HG02623 (cell line): ENCODE results near the gene TRPV2.
"Not testable (repeated sequence)": the region's sequence is repeated elsewhere in the genome, so short reads cannot be mapped to it uniquely, and the experiment has no call there.

Experiments used
- ATAC-seq: cut with Tn5 transposase; IDR thresholded peaks from one replicate; pipeline ENCODE4 v1.9.1; 2021; ENCODE audit warnings: moderate library complexity; ENCODE audit not compliant: unreplicated experiment

Gene TRPV2, protein sequence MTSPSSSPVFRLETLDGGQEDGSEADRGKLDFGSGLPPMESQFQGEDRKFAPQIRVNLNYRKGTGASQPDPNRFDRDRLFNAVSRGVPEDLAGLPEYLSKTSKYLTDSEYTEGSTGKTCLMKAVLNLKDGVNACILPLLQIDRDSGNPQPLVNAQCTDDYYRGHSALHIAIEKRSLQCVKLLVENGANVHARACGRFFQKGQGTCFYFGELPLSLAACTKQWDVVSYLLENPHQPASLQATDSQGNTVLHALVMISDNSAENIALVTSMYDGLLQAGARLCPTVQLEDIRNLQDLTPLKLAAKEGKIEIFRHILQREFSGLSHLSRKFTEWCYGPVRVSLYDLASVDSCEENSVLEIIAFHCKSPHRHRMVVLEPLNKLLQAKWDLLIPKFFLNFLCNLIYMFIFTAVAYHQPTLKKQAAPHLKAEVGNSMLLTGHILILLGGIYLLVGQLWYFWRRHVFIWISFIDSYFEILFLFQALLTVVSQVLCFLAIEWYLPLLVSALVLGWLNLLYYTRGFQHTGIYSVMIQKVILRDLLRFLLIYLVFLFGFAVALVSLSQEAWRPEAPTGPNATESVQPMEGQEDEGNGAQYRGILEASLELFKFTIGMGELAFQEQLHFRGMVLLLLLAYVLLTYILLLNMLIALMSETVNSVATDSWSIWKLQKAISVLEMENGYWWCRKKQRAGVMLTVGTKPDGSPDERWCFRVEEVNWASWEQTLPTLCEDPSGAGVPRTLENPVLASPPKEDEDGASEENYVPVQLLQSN

DNA sequence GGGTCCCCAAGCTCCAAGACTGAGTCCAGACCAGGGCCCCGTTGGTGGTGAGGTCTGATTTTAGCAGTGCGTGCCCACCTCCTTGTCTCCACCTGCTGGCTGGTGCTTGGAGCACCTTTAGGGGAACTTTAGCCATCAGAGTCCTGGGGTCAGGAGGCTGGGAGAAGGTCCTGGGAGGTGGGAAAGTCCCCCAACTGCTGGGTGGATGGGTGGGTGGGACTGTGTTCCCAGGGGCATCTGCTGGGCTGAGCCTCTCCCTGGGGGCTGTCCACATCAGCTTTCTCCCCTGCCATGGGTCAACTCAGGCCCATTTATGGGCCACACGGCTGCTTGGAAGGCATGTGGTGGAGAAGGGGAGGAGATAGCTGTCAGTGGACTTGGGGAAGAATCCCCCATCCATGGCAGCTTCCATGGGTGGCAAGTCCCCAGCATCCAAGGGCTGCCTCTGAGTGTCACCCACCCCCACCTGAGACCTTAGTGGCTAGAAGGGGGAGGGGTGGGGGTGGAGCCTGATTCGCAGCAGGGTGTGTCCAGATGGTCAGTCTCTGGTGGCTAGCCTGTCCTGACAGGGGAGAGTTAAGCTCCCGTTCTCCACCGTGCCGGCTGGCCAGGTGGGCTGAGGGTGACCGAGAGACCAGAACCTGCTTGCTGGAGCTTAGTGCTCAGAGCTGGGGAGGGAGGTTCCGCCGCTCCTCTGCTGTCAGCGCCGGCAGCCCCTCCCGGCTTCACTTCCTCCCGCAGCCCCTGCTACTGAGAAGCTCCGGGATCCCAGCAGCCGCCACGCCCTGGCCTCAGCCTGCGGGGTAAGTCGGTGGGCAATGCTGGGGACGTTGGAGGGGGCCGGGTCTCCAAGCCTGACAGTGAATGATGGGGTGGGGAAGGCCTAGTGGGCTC is at the start of gene TRPV2:
TRPV2 (plus strand) TSS at position 541 of the 894 bp plus-strand sequence. CDS start 2,098 bp downstream, outside the sequence.
- ATAC-seq = no peak

DNA sequence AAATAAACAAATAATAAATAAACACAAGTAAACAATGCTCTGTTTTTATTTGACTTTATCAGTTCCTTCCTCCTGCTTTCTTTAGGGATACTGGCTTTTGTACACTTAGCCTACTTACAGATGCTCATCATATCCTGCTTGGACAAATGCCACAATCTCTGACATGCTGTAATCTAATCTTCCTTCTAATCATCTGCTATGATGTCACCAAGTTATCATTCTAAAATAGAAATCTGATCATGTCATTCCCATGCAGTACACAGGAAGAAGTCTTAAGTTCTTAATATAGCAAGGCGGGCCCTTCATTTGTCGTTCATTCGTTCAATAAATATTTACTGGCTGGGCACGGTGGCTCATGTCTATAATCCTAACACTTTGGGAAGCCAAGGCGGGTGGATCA is 43.6 kb upstream of the TRPV2 start:
- no peak for ATAC-seq

DNA sequence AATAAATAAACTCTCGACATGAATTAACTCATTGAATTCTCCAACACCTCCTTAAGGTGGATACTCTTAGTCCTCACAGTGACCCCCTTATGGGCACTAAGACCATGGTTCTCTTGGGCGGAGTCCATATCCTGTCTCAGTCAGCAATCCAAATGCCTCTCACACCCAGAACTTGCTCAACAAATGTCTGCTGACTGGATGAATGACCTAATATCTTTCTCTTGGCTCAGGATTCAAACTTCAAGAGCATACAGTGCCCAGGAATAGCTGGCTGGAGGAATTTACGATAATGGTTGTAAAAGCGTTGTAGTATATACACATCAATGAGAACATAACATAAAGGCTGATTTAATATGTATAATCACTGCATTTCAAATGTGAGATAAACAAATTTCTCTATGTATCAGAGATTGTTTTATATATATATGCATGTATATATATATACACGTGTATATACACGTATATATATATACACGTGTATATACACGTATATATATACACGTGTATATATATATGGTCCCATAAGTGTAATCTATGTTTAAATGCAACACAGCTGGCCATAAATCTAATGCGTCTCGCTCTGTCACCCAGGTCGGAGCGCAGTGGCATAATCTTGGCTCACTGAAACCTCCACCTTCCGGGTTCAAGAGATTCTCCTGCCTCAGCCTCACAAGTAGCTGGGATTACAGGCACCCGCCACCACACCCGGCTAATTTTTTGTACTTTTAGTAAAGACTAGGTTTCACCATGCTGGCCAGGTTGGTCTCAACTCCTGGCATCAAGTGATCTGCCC is 41.0 kb upstream of the TRPV2 start:
- ATAC-seq = no peak

DNA sequence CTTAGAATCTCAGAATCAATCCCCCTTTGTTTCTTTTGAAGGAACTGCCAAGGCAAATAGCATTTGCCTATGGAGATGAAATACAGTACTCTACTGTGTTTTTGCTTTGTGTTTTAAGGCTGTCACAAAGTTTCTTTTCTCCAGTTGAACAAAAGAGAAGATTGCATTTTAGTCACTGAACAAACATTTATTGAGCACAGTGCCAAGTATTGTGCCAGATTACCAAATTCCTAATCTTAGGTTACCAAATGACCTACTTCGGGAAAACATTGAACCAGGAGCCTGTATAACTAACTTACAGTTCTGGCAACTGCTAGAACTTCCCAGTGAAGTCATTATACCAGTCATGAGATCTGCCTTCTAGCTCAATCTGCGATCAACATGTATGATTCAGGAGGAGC is 37.4 kb upstream of the TRPV2 start:
- no peak for ATAC-seq

DNA sequence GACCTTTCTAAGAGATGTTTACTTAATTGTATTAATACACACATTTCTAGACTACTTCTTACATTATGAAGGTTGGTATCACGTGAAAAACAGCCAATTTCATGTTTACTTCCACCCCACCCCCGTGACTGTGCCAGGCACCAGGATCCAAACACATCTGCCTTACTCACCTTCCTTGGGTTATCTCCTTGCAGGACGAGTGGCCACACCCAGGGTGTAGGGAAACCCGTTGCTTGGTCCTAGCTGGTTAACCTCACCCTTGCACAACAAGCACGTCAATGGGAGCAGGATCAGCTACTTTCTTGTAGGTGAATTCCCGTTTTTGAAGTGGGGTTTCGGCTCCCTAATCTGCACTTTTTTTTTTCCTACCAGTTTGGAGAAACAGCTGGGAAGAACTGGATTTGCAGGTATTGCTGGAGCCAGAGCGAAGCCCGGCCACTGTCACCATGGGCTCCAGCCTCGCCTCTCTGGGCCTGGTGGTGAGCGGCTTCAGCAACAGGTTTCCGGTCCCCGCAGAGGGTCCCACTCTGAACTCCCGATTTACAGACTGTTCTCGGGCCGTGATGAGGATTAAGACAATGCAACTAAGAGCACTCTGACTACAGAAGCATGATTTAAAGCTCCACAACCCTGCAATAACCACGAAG is 36.6 kb upstream of the TRPV2 start:
- no peak for ATAC-seq

DNA sequence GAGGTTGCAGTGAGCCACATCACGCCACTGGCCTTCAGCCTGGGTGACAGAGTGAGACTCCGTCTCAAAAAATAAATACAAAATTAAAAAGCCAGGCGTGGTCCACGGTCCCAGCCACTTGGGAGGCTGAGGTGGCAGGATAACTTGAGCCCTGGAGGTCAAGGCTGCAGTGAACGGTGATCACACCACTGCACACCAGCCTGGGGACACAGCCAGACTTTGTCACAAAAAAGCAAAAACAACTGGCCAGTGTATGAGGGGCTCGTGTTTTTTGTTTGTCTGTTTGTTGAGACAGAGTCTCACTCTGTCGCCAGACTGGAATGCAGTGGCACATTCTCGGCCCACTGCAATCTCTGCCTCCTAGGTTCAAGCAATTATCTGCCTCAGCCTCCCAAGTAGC is 35.7 kb upstream of the TRPV2 start:
- ATAC-seq = no peak

DNA sequence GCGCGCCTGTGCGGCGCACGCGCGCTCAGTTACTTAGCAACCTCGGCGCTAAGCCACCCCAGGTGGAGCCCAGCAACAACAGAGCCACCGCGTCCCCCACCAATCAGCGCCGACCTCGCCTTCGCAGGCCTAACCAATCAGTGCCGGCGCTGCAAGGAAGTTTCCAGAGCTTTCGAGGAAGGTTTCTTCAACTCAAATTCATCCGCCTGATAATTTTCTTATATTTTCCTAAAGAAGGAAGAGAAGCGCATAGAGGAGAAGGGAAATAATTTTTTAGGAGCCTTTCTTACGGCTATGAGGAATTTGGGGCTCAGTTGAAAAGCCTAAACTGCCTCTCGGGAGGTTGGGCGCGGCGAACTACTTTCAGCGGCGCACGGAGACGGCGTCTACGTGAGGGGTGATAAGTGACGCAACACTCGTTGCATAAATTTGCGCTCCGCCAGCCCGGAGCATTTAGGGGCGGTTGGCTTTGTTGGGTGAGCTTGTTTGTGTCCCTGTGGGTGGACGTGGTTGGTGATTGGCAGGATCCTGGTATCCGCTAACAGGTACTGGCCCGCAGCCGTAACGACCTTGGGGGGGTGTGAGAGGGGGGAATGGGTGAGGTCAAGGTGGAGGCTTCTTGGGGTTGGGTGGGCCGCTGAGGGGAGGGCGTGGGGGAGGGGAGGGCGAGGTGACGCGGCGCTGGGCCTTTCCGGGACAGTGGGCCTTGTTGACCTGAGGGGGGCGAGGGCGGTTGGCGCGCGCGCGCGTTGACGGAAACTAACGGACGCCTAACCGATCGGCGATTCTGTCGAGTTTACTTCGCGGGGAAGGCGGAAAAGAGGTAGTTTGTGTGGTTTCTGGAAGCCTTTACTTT is 34.5 kb upstream of the TRPV2 start, which contains the start of gene UBB:
UBB (plus strand) TSS at position 452 of the 856 bp plus-strand sequence. CDS start 817 bp downstream, outside the sequence.
- peak; percentile 90 for ATAC-seq

DNA sequence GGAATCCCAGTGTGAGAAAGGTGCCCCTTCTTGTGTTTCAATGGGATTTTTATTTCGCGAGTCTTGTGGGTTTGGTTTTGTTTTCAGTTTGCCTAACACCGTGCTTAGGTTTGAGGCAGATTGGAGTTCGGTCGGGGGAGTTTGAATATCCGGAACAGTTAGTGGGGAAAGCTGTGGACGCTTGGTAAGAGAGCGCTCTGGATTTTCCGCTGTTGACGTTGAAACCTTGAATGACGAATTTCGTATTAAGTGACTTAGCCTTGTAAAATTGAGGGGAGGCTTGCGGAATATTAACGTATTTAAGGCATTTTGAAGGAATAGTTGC is 33.9 kb upstream of the TRPV2 start:
- no peak for ATAC-seq

DNA sequence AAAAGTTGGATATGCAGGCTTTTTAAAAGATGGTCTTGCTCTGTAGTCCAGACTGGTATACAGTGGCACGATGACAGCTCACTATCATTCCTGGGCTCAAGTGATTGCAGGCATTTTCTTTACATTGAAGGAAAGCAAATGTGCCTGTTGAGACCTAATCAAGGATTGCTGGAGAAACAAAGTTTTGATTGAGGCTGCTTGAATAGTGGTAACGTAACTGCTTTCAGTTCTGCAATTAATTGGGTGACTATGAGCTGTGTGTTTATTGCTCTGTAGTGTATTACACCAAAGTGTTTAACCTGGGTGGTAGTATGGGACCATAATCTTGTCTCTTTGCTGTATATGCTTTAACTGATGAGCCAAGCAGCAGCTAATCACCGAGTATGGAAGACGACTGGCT is 32.2 kb upstream of the TRPV2 start:
- ATAC-seq = no peak

DNA sequence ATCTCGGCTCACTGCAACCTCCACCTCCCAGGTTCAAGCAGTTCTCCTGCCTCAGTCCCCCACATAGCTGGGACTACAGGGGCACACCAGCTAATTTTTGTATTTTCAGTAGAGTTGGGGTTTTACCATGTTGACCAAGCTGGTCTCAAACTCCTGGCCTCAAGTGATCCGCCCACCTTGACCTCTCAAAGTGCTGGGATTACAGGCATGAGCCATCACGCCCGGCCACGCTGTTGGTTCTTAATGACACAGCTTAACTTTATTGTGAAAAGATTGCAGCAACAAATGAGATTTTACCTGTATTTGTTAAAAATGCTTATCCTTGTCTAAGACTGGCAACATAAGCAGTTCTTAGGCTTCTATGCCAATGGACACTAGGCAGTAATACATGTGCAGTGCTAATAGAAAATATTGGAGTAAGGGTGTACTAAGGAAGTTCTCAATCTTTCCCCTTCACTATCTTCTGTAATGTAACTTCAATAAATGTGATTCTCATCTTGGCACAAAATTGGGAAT is 31.5 kb upstream of the TRPV2 start:
- no peak for ATAC-seq

DNA sequence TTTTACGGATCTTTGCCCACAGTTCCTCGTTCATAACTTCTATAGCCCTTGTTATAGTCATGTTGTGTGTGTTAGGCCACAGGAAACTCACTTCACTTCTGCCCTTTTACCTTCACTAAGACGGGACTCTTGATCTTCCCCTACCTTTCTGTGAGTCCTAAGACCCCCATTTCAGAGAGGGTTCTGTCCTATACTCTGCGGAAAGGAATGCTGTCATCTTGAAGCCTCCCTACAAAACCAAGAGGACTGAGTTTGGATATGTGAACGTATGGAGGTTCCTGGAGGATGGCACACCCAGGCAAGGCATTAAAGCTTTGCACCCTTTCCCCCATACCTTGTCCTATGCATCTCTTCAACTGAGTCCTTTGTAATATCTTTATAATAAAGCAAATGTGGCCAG is 30.8 kb upstream of the TRPV2 start:
- no peak for ATAC-seq

DNA sequence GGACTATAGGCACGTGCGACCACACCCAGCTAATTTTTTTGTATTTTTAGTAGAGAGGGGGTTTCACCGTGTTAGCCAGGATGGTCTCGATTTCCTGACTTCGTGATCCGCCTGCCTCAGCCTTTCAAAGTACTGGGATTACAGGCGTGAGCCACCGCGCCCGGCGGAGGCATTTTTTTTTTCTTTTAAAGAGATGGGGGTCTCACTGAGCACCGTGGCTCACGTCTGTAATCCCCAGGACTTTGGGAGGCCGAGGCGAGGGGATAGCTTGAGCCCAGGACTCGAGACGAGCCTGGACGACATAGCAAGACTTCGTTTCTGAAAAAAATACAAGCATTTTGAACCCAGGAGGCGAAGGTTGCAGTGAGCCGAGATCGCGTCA is 29.3 kb upstream of the TRPV2 start:
- ATAC-seq = not testable (repeated sequence)

DNA sequence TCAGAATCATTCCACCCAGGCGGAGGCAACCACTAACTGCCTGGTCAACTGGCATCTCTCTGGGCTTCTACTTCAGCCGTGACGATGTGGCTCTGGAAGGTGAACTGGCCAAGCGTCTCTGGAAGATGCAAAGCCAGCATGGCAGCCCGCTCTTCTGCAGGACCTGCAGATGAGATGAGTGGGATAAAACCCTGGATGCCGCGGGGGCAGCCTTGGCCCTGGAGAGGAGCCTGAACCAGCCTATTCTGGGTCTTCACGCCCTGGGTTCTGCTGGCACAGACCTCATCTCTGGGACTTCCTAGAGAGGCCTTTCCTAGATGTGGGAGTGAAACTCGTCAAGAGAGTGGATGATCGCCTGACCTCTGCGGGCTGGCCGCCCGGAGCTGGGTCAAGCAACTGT is 23.9 kb upstream of the TRPV2 start:
- no peak for ATAC-seq

DNA sequence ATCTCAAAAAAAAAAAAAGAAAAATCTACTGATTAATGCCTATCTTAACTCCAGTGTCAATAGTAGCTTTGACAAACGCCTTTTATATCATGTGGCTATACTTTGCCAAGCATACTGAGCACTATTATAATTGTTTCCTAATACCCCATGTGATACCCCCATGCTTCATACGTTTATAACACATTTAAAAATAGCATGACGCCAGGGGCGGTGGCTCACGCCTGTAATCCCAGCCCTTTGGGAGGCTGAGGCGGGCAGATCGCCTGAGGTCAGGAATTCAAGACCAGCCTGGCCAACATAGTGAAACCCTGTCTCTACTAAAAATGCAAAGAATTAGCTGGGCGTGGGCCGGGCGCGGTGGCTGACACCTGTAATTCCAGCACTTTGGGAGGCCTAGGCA is 22.9 kb upstream of the TRPV2 start:
- not testable (repeated sequence) for ATAC-seq

DNA sequence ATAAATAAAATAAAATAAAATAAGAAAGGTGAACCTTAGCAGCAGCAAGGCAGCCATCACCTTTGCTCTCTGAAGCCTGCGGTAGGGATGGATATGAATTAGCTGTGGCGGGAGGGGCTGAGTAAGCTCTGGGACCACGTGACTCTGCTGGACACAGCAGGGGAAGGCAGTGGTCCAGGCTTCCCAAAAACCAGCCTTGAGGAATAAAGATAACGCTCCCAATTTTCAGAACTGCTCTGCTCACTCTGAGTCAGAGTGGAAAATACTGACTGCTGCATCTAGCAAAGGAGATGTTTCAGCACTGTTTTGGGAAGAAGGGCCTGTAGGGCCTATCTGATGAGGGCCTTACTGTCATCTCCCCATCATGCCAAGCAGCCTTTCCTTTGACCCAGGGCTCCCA is 19.5 kb upstream of the TRPV2 start:
- not testable (repeated sequence) for ATAC-seq

DNA sequence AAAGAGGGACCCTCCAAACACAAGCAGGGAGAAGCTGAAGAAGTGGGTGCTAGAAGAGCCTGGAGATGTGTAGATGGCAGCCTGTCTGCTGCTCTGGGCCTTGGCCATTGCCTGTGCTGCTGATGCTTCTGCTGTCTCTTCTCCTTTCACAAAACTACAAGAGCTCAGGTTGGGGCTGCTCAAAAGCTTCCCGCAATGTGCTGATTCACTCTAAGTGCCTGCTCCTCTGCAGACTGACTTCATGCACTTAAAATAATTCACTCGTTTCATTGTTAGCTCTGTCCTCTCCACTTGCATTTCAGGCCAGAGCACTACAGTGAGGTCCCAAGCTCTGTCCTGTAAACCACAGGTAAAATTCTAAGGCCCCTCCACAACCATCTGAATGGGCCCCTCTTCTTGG is 18.7 kb upstream of the TRPV2 start:
- ATAC-seq = not testable (repeated sequence)

DNA sequence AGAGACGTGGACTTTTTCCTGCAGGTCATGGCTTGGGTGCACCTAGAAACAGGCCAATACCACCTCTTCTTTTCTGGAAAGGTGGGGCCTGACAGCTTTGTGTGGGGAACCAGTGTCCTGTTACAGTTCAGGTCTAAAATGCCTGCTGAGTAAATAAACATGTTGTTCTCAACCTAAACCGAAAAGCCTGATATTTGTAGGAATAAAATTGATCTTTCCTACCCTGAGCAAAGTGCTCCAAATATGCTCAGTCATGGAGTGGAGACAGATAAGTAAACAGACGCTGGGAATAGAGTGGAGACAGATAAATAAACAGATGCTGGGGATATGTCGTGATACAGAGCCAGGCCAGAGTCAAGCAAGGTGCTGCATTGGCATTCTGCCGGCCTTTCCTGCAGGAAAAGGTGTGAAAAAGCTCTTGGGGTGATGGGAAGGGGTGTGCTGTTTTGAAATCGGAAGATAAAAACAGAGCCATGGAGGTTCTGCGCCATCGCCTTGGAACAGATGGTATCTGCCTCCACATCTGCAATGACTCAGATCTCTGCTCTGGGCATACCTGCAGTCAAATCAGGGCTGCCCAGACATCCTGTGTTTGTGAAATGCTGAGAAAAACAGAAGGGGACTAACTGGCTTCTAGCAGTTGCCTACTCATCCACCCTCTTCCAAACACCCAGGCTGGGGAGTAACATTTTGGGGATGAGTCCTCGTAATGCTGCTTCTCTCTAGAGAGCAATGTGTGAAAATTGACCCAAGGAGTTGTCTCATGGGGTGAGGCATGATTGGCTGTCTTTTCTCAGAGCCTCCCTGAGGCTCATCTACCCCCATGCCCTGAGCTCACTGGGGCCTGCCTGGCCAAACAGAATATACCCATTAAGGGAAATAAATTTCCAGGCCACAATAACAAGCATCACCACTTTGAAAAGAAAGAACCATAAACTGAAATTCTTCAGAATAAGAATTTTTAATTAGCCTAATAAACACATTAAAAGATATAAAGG is 16.8 kb upstream of the TRPV2 start:
- ATAC-seq = peak; percentile 70

DNA sequence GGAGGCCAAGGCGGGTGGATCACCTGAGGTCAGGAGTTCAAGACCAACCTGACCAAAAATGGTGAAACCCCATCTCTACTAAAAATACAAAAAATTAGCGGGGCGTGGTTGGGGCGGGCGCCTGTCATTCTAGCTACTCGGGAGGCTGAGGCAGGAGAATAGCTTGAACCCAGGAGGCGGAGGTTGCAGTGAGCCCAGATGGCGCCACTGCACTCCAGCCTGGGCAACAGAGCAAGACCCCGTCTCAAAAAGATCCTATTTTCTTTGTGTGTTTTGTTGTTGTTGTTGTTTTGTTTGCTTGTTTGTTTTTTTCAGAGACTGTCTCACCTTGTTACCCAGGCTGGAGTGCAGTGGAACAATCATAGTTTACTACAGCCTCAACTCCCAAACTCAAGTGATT is 11.5 kb upstream of the TRPV2 start:
- ATAC-seq = not testable (repeated sequence)
